HEK293T (cell line): ENCODE data around the gene MAD1L1.

Source experiments
- CTCF ChIA-PET: fragments of 350-600 bp; formaldehyde crosslinking; extraction: SDS; loops from one replicate; lab custom pipeline; 2021; ENCODE audit warnings: antibody characterized with exemption, inconsistent platforms; lab: Yijun Ruan, JAX
- POLR2A ChIA-PET: fragments of 350-600 bp; formaldehyde crosslinking; extraction: SDS; loops from one replicate; lab custom pipeline; 2020; ENCODE audit warnings: antibody characterized with exemption, inconsistent platforms; lab: Yijun Ruan, JAX
- DNase-seq: peaks from one replicate; pipeline ENCODE4 v3.0.0; 2012; ENCODE audit warnings: mixed read lengths; ENCODE audit errors: extremely low spot score
- ARNT ChIP-seq: fragments of 450-650 bp; IDR thresholded peaks from 2 replicates; pipeline ENCODE4 v1.6.1; 2017; ENCODE audit warnings: mild to moderate bottlenecking
- BHLHE40 ChIP-seq: fragments of 450-650 bp; IDR thresholded peaks from 2 replicates; pipeline ENCODE4 v1.6.1; 2016; ENCODE audit warnings: mild to moderate bottlenecking, moderate library complexity, borderline replicate concordance
- CTBP1 ChIP-seq: fragments of 450-650 bp; IDR thresholded peaks from 2 replicates; pipeline ENCODE4 v1.6.1; 2016; ENCODE audit warnings: borderline replicate concordance
- ELF4 ChIP-seq: fragments of 450-650 bp; IDR thresholded peaks from 2 replicates; pipeline ENCODE4 v1.6.1; 2017; ENCODE audit warnings: antibody characterized with exemption
- FOXA1 ChIP-seq: fragments of 450-650 bp; IDR thresholded peaks from 2 replicates; pipeline ENCODE4 v1.6.1; 2016; ENCODE audit warnings: mild to moderate bottlenecking
- FOXK2 ChIP-seq: fragments of 450-650 bp; IDR thresholded peaks from 2 replicates; pipeline ENCODE4 v1.6.1; 2016; ENCODE audit warnings: mild to moderate bottlenecking
- FOXM1 ChIP-seq: fragments of 450-650 bp; IDR thresholded peaks from 2 replicates; pipeline ENCODE4 v1.6.1; 2017; ENCODE audit warnings: mild to moderate bottlenecking, borderline replicate concordance
- HDGF ChIP-seq: fragments of 450-650 bp; IDR thresholded peaks from 2 replicates; pipeline ENCODE4 v1.6.1; 2017; ENCODE audit warnings: antibody characterized with exemption, borderline replicate concordance
- L3MBTL2 ChIP-seq: fragments of 450-650 bp; conservative IDR thresholded peaks from 2 replicates; pipeline ENCODE4 v1.6.1; 2016; ENCODE audit warnings: mild to moderate bottlenecking
- LEF1 ChIP-seq: fragments of 450-650 bp; IDR thresholded peaks from 2 replicates; pipeline ENCODE4 v1.6.1; 2017; ENCODE audit warnings: mild to moderate bottlenecking, borderline replicate concordance
- NFRKB ChIP-seq: fragments of 450-650 bp; IDR thresholded peaks from 2 replicates; pipeline ENCODE4 v1.6.1; 2016; ENCODE audit warnings: mild to moderate bottlenecking, moderate library complexity
- SP1 ChIP-seq: fragments of 450-650 bp; IDR thresholded peaks from 2 replicates; pipeline ENCODE4 v1.6.1; 2017
- SUZ12 ChIP-seq: fragments of 450-650 bp; IDR thresholded peaks from 2 replicates; pipeline ENCODE4 v1.6.1; 2016; ENCODE audit warnings: mild to moderate bottlenecking
- TARDBP ChIP-seq: fragments of 450-650 bp; IDR thresholded peaks from 2 replicates; pipeline ENCODE4 v1.6.1; 2016
- ZNF384 ChIP-seq: fragments of 450-650 bp; IDR thresholded peaks from 2 replicates; pipeline ENCODE4 v1.6.1; 2016
- TF ChIP-seq, protein P1 (sequence below): fragments of 450-650 bp; IDR thresholded peaks from 2 replicates; pipeline ENCODE4 v1.6.1; 2016

MAD1L1 gene

DNA sequence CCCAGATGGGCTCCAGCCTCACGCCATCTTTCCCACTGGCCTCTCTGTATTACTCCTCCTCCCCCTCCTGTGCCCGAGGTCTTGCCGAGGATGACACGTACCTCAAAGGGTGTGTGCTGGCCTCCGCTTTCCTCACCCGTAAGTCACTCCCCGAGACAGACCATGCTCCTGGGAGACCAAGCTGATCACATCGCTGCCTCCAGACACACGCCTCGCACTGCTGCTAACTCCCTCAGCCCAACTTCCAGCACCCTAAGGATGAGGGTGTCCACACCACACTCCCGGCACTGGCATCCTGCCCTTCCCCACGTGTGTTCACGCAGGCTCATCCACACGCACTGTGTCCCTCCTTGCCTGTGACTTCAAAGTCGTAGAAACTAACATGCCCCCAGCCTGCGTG, 24.0 kb downstream of the MAD1L1 start:
- TF ChIP-seq ELF4 (no peak), ARNT (no peak), ZNF384 (no peak), FOXA1 (no peak), SUZ12 (no peak), HDGF (no peak), FOXK2 (no peak), SP1 (no peak)
- DNase-seq = no peak
- CTCF ChIA-PET = no interaction called here
- POLR2A ChIA-PET = no interaction called here

DNA sequence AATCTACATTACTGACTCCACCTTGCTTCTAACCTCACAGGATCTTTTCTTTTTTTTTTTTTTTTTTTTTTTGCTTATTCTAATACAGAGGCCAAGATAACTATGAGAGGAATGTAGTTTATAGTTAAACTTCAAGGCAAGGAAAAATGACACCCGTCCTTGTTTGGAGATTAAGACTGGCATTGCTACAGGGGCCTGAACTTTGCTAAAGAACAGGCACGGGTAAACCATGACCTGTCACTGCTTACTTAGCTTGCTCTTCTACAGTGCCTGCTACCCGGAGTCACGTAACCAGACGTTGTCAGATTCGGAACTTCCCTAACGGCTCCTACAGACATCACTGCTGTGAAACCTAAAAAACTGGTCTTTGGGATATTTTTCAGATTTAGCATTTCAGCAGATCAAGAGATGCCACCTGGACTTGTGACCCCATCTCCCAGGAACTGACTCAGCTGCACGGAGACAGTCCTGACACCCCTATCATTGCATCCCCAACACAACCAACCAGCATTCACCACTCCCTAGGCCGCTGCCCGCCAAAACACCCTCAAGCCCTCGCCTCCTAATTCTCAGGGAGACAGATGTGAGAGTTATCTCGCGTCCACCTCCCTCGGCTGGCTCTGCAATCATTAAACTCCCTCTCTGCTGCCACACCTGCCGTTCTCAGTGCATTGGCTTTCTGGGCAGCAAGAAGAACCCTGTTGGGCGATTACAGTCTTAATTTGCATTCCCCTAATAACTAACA, 27.5 kb downstream of the MAD1L1 start:
- POLR2A ChIA-PET = no interaction called here
- no peak for DNase-seq
- CTCF ChIA-PET = no interaction called here
- TF ChIP-seq L3MBTL2 = no peak
- TF ChIP-seq LEF1 = no peak
- TF ChIP-seq ZNF384 = no peak
- no peak for TF ChIP-seq TARDBP
- no peak for TF ChIP-seq BHLHE40
- TF ChIP-seq HDGF = no peak
- TF ChIP-seq ELF4 = no peak
- TF ChIP-seq CTBP1 = no peak
- no peak for TF ChIP-seq SP1
- no peak for TF ChIP-seq SUZ12
- TF ChIP-seq, protein P1, sequence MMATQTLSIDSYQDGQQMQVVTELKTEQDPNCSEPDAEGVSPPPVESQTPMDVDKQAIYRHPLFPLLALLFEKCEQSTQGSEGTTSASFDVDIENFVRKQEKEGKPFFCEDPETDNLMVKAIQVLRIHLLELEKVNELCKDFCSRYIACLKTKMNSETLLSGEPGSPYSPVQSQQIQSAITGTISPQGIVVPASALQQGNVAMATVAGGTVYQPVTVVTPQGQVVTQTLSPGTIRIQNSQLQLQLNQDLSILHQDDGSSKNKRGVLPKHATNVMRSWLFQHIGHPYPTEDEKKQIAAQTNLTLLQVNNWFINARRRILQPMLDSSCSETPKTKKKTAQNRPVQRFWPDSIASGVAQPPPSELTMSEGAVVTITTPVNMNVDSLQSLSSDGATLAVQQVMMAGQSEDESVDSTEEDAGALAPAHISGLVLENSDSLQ = no peak
- no peak for TF ChIP-seq FOXA1
- no peak for TF ChIP-seq FOXM1
- TF ChIP-seq FOXK2 = no peak

DNA sequence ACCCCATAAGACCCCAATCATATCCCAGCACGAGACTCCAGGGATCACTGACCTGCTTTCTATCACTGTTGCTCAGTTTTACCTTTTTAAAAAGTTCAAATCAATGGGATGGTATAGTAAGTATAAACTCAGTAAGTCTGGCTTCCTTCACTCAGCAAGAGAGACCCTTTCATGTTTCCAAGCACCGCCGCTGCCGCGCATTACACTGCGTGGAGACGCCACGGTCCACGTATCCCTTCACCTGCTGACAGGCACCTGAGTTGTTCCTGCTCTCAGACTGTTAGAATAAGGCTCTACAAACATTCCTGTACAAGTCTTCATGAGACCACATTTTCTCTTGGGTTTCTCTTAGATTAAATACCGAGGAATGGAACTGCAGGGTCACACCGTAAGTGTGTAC, 28.3 kb downstream of the MAD1L1 start:
- ChIA-PET POLR2A (no interaction called here), CTCF (no interaction called here)
- DNase-seq = no peak
- TF ChIP-seq FOXK2 = no peak
- no peak for TF ChIP-seq L3MBTL2
- no peak for TF ChIP-seq FOXA1
- TF ChIP-seq NFRKB = no peak
- TF ChIP-seq LEF1 = no peak
- TF ChIP-seq ZNF384 = no peak
- TF ChIP-seq HDGF = no peak
- no peak for TF ChIP-seq FOXM1
- TF ChIP-seq ARNT = no peak
- TF ChIP-seq TARDBP = no peak
- TF ChIP-seq BHLHE40 = no peak
- TF ChIP-seq SUZ12 = no peak
- TF ChIP-seq ELF4 = no peak
- no peak for TF ChIP-seq SP1
- TF ChIP-seq, protein P1 = no peak

DNA sequence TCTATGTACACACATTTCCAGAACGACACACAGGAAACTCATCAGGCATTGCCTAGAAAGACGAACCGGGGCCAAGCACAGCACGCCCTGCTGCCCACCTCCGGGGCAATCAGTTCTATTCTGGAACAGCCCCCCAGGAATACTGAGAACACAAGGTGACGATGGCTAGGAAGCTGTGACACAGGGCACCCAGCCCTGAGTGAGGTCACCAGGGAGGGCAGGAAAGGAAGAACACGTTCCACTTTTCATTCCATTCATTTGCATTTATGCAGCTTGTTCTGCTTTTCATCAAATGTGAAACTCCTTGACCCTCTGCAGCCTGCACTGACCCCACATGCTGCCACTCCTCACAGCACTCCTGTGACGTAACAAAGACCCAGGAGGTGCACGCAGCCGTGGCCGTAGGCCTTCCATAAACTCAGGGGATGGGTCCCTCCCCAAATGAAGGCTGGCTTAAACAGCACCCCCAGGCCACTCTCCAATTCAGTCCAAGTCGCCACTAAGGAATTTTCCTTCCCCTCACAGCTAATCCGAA, 28.9 kb downstream of the MAD1L1 start:
- no peak for DNase-seq
- CTCF ChIA-PET = interaction anchor here (0.6 kb wide), 2 partner anchors 9 to 39 kb away, joined by 3 to 4 read pairs; no protein-coding TSS in a partner anchor
- TF ChIP-seq L3MBTL2 = no peak
- POLR2A ChIA-PET = interaction anchor here (0.6 kb wide), 1 partner anchor 92 kb away, joined by 5 read pairs; no protein-coding TSS in a partner anchor

DNA sequence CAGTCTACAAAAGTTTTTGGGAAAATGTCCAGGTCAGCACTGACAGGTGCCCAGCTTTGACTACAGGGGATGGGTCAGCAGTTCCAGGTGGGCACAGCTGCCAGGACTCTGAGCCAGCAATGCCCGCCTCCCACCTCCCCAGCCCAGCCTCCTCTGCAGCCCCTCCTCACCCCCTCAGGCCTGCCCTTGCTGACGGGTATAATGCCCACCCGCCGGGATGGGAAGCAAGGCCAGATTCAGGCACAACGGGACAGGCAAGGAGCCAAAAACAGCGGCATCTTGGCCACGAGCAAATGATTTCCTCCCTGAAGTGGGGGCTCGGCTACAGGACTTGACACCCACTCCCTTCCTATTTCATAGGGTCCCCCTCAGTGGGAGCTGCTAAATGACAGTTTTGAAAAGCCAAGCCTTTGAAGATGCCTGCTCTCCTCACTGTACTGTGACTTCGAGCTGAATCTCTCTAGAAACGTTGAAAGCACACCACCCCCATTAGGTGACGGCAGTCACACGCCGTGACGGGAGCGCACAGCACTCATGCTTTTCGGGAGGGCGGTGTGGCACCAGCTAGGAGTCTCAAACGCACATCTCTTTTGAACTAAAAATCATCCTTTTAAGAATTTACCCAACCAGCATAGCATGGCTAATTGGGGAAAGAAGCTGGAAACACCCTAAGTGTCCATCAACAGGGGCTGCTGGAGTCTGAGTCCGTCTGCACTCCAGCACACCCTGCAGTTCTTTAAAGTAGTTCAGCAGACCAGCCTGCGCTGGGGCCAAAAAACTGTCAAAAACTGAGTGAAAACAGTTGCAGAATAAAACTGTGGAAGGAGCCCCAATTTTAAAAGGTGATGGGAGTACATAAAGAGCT, 29.6 kb downstream of the MAD1L1 start:
- no peak for TF ChIP-seq SP1
- no peak for TF ChIP-seq ZNF384
- no peak for TF ChIP-seq SUZ12
- no peak for TF ChIP-seq ARNT
- TF ChIP-seq LEF1 = no peak
- TF ChIP-seq FOXM1 = no peak
- no peak for TF ChIP-seq NFRKB
- TF ChIP-seq FOXK2 = no peak
- no peak for TF ChIP-seq FOXA1
- TF ChIP-seq BHLHE40 = no peak
- no peak for TF ChIP-seq L3MBTL2
- POLR2A ChIA-PET = interaction anchor here (0.6 to 0.8 kb wide), 2 partner anchors 29 to 93 kb away, joined by 3 to 5 read pairs; no protein-coding TSS in a partner anchor

DNA sequence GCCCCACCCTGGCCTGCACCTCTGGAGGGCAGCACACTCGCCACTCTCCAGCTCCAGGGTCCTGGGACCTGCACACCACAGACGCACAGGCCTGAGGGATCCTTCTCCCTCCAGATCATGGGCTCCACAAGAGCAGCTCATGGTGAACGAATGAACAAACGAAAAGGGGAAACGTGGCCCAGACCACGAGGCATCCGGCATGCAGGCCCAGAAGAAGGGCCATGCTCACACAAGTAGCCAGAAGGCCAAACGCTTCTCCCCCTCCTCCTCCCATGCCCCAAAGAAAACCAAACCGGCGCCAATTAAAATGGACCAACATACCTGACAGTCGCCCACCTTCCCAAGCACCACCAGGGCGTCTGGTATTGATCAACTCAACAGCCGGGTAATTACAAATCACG, 30.4 kb downstream of the MAD1L1 start:
- ChIA-PET CTCF (no interaction called here), POLR2A (no interaction called here)
- no peak for DNase-seq
- TF ChIP-seq CTBP1 (no peak), FOXK2 (no peak), HDGF (no peak), ZNF384 (no peak), ARNT (no peak), NFRKB (no peak), BHLHE40 (no peak), TARDBP (no peak), ELF4 (no peak), FOXA1 (no peak), FOXM1 (no peak), SP1 (no peak), L3MBTL2 (no peak), LEF1 (no peak), SUZ12 (no peak)
- TF ChIP-seq, protein P1 = no peak

More for the DNA sequence above, 29.6 kb downstream of the MAD1L1 start:
- CTCF ChIA-PET = interaction anchor here (0.6 kb wide), 2 partner anchors 8 to 38 kb away, joined by 3 to 4 read pairs; no protein-coding TSS in a partner anchor
- DNase-seq = no peak
